WTC11 (cell line): ENCODE results near the gene AHSG. TPM values are rescaled to one million over a fixed set of nuclear protein-coding genes. Genes with fewer than 3 reads are reported as not detected.

Source experiments
- ATAC-seq: fragments of 200-7000 bp; cut with Tn5 transposase; 2 replicates; pipeline ENCODE4 v1.10.0; 2021; ENCODE audit warnings: mild to moderate bottlenecking, moderate library complexity
- CTCF ChIA-PET: fragments of 300-600 bp; sonication (Branson Sonifier 250); formaldehyde crosslinking; loops from one replicate; lab custom pipeline; 2021; ENCODE audit warnings: antibody characterized with exemption; lab: Charles Lee
- POLR2A ChIA-PET: fragments of 350-600 bp; sonication (Branson Sonifier 250); formaldehyde crosslinking; loops from one replicate; lab custom pipeline; 2021; ENCODE audit warnings: antibody characterized with exemption; lab: Charles Lee
- DNase-seq: peaks from one replicate; pipeline ENCODE4 v3.0.0; 2021; ENCODE audit warnings: low spot score
- H3K27ac Mint-ChIP-seq: 2 replicates; pipeline ENCODE4 v1.8.0; 2021; ENCODE audit warnings: mixed read lengths
- H3K27me3 Mint-ChIP-seq: 2 replicates; pipeline ENCODE4 v1.8.0; 2021; ENCODE audit warnings: low read depth, mild to moderate bottlenecking, moderate library complexity, mixed read lengths
- H3K36me3 Mint-ChIP-seq: 2 replicates; pipeline ENCODE4 v1.8.0; 2021; ENCODE audit warnings: mixed read lengths
- H3K4me1 Mint-ChIP-seq: 2 replicates; pipeline ENCODE4 v1.8.0; 2022; ENCODE audit warnings: mixed read lengths
- H3K4me3 Mint-ChIP-seq: 2 replicates; pipeline ENCODE4 v1.8.0; 2021; ENCODE audit warnings: mild to moderate bottlenecking, moderate library complexity, mixed read lengths
- H3K9me3 Mint-ChIP-seq: 2 replicates; pipeline ENCODE4 v1.8.0; 2021; ENCODE audit warnings: mixed read lengths
- ATF1 ChIP-seq: sonication (generic); formaldehyde crosslinking; IDR thresholded peaks from 2 replicates; pipeline ENCODE4 v1.8.1; 2023; ENCODE audit warnings: mild to moderate bottlenecking, moderate library complexity, missing genetic modification reagents
- CBFB ChIP-seq: sonication (generic); formaldehyde crosslinking; IDR thresholded peaks from 2 replicates; pipeline ENCODE4 v1.8.1; 2022; ENCODE audit warnings: mild to moderate bottlenecking, low read depth, missing genetic modification reagents
- EMX1 ChIP-seq: fragments of 250-450 bp; sonication (Bioruptor Pico); IDR thresholded peaks from 2 replicates; pipeline ENCODE4 v1.8.0; 2021; ENCODE audit warnings: mild to moderate bottlenecking
- ESRRA ChIP-seq: sonication (generic); formaldehyde crosslinking; IDR thresholded peaks from 2 replicates; pipeline ENCODE4 v1.8.1; 2022; ENCODE audit warnings: mild to moderate bottlenecking, missing genetic modification reagents, borderline replicate concordance
- FOXK1 ChIP-seq: sonication (generic); formaldehyde crosslinking; IDR thresholded peaks from 2 replicates; pipeline ENCODE4 v1.8.0; 2022; ENCODE audit warnings: mild to moderate bottlenecking, moderate library complexity, missing genetic modification reagents
- MYBL2 ChIP-seq: sonication (generic); formaldehyde crosslinking; IDR thresholded peaks from 2 replicates; pipeline ENCODE4 v1.8.1; 2023; ENCODE audit warnings: mild to moderate bottlenecking, moderate library complexity, missing genetic modification reagents
- NFYB ChIP-seq: sonication (generic); formaldehyde crosslinking; conservative IDR thresholded peaks from 2 replicates; pipeline ENCODE4 v1.8.0; 2022; ENCODE audit warnings: low read depth, missing genetic modification reagents
- NR2C2 ChIP-seq: sonication (generic); formaldehyde crosslinking; IDR thresholded peaks from 2 replicates; pipeline ENCODE4 v1.8.0; 2022; ENCODE audit warnings: mild to moderate bottlenecking, missing genetic modification reagents
- NR3C1 ChIP-seq: sonication (generic); formaldehyde crosslinking; conservative IDR thresholded peaks from 2 replicates; pipeline ENCODE4 v1.8.1; 2023; ENCODE audit warnings: low read depth, mild to moderate bottlenecking, missing genetic modification reagents
- OVOL2 ChIP-seq: fragments of 250-450 bp; sonication (Bioruptor Pico); IDR thresholded peaks from 2 replicates; pipeline ENCODE4 v1.9.0; 2021; ENCODE audit warnings: mild to moderate bottlenecking, borderline replicate concordance
- PRRX2 ChIP-seq: fragments of 250-450 bp; sonication (Bioruptor Pico); IDR thresholded peaks from 2 replicates; pipeline ENCODE4 v1.8.0; 2021; ENCODE audit warnings: mild to moderate bottlenecking
- SMAD3 ChIP-seq: sonication (generic); formaldehyde crosslinking; IDR thresholded peaks from 2 replicates; pipeline ENCODE4 v1.8.0; 2022; ENCODE audit warnings: missing genetic modification reagents, mild to moderate bottlenecking, borderline replicate concordance
- SP1 ChIP-seq: sonication (generic); formaldehyde crosslinking; conservative IDR thresholded peaks from 2 replicates; pipeline ENCODE4 v1.8.1; 2022; ENCODE audit warnings: missing genetic modification reagents
- STAT6 ChIP-seq: sonication (generic); formaldehyde crosslinking; conservative IDR thresholded peaks from 2 replicates; pipeline ENCODE4 v1.8.1; 2023; ENCODE audit warnings: mild to moderate bottlenecking, low read depth, missing genetic modification reagents, moderate library complexity
- TP53 ChIP-seq: sonication (generic); formaldehyde crosslinking; IDR thresholded peaks from 2 replicates; pipeline ENCODE4 v1.8.1; 2023; ENCODE audit warnings: mild to moderate bottlenecking, missing genetic modification reagents
- ZNF281 ChIP-seq: sonication (generic); formaldehyde crosslinking; IDR thresholded peaks from 2 replicates; pipeline ENCODE4 v1.8.0; 2023; ENCODE audit warnings: mild to moderate bottlenecking, missing genetic modification reagents
- ZNF317 ChIP-seq: sonication (generic); formaldehyde crosslinking; IDR thresholded peaks from 2 replicates; pipeline ENCODE4 v1.8.1; 2023; ENCODE audit warnings: low read depth, mild to moderate bottlenecking, moderate library complexity, missing genetic modification reagents, borderline replicate concordance
- ZNF671 ChIP-seq: fragments of 250-450 bp; sonication (Bioruptor Pico); IDR thresholded peaks from 2 replicates; pipeline ENCODE4 v1.8.0; 2021; ENCODE audit warnings: mild to moderate bottlenecking
- total RNA-seq: library from RNA; stranded (reverse); gene quantifications from 3 replicates; pipeline ENCODE4 v1.2.3, GENCODE V29; 2021
- TF ChIP-seq, protein P1 (sequence below): sonication (generic); formaldehyde crosslinking; IDR thresholded peaks from 2 replicates; pipeline ENCODE4 v1.8.1; 2023; ENCODE audit warnings: mild to moderate bottlenecking, missing genetic modification reagents, moderate library complexity

Gene AHSG
- total RNA-seq, 1 experiment from 2014 or later, result 1.9 TPM

- CTCF ChIA-PET, result interaction anchor here (0.7 to 1.9 kb wide), 9 partner anchors 18 to 261 kb away, joined by 3 to 21 read pairs (median 5); partner anchors contain the start of genes AHSG and DNAJB11
- H3K27me3 Mint-ChIP-seq, result no peaks in the 10 kb centered on the region
- no peaks in the 10 kb centered on the region for H3K9me3 Mint-ChIP-seq
- no peak for ATAC-seq
- H3K36me3 Mint-ChIP-seq, result peaks cover 20% of the 10 kb centered on the region
- DNase-seq, result no peak
- TF ChIP-seq SMAD3 (CRISPR knock-in tag), result no peak
- TF ChIP-seq TP53, result no peak
- TF ChIP-seq EMX1 (CRISPR knock-in tag), result no peak
- TF ChIP-seq CBFB, result no peak
- TF ChIP-seq OVOL2, result no peak
- TF ChIP-seq, protein P1, sequence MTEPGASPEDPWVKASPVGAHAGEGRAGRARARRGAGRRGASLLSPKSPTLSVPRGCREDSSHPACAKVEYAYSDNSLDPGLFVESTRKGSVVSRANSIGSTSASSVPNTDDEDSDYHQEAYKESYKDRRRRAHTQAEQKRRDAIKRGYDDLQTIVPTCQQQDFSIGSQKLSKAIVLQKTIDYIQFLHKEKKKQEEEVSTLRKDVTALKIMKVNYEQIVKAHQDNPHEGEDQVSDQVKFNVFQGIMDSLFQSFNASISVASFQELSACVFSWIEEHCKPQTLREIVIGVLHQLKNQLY (CRISPR knock-in tag), result no peak
- no peak for TF ChIP-seq NR2C2 (CRISPR knock-in tag)
- no peak for TF ChIP-seq ATF1
- H3K4me1 Mint-ChIP-seq, result no peaks in the 10 kb centered on the region
- H3K4me3 Mint-ChIP-seq, result no peak overlapping the region
- no peak overlapping the region for H3K27ac Mint-ChIP-seq
- POLR2A ChIA-PET, result interaction anchor here (1.1 kb wide), 1 partner anchor 28 kb away, joined by 4 read pairs; no protein-coding TSS in a partner anchor
These were observed 24.2 kb upstream of the AHSG start for GRCh38 chr3:186588632-186589031.

DNA sequence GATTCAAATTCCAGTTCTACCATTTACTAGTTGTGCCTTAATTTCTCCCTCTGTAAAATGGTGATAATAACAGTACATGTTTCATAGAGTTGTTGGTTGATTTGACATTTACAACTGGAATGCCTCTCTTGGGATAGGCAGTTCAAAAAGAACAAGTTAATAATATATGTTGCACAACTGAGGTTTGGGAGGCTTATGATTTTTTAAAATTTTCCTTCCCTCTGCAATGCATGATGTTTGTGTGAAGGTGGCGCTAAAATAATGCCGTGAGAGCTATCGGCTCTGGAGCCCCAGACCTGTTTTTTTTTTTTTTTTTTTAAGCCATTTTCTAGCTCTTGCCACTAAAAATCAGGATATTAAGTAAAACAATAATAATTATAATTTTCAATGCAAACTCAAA is 23.7 kb upstream of the AHSG start:
- ATAC-seq, result 0 out of 2 replicates have a peak, but pooled peaks have one; percentile 30
- no peak for TF ChIP-seq FOXK1 (CRISPR knock-in tag)
- no peak for TF ChIP-seq MYBL2 (CRISPR knock-in tag)
- no peak for TF ChIP-seq NR3C1 (CRISPR knock-in tag)
- no peak for TF ChIP-seq STAT6 (CRISPR knock-in tag)
- TF ChIP-seq ZNF317 (CRISPR knock-in tag), result no peak
- TF ChIP-seq NFYB, result no peak
- TF ChIP-seq ESRRA (CRISPR knock-in tag), result no peak
- TF ChIP-seq SP1, result no peak
- TF ChIP-seq PRRX2 (CRISPR knock-in tag), result no peak
- no peak for TF ChIP-seq ZNF671 (CRISPR knock-in tag)
- no peak for TF ChIP-seq ZNF281 (CRISPR knock-in tag)
- Mint-ChIP-seq H3K27ac (no peak overlapping the region), H3K4me1 (no peaks in the 10 kb centered on the region), H3K27me3 (no peaks in the 10 kb centered on the region), H3K4me3 (no peak overlapping the region), H3K36me3 (peaks cover 18% of the 10 kb centered on the region), H3K9me3 (no peaks in the 10 kb centered on the region)
- ChIA-PET POLR2A (interaction anchor here (0.7 to 1.1 kb wide), 2 partner anchors 28 to 195 kb away, joined by 4 read pairs; no protein-coding TSS in a partner anchor), CTCF (interaction anchor here (0.6 to 1.9 kb wide), 18 partner anchors 19 to 576 kb away, joined by 3 to 21 read pairs (median 4); partner anchors contain the start of genes AHSG, DNAJB11 and RFC4)
- no peak for DNase-seq
